ENCODE measurements around the gene RFTN2.
"Not testable (repeated sequence)": the region's sequence is repeated elsewhere in the genome, so short reads cannot be mapped to it uniquely, and the experiment has no call there.

The RFTN2 gene

GRCh38 chr2:197674060-197674459 lies 1.3 kb downstream of the RFTN2 start:
- no peak for DNase-seq (ENCODE audit: low read depth)

DNA sequence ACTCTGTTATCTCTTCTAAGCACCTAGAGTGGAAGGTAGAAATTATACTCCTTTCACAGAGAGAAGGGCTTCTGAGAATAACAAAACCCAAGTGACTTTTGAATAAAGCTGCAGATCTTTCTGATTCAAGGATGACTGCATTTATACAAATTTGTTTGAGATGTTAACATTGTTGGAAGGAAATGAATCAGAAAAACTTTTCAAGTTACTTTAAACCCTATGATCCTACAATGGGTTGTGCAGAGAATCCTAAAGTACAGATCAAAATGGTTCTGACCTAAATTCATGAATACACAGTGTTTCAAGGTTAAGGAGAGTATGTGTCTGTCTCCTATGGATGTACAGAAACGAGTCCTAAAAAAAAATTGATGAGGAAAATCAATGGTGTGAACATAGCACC lies 1.8 kb downstream of the RFTN2 start:
- DNase-seq (ENCODE audit: low read depth), result no peak

- DNase-seq (ENCODE audit: low read depth), result no peak
Measured at GRCh38 chr2:197673106-197673505, 2.3 kb downstream of the RFTN2 start.

DNA sequence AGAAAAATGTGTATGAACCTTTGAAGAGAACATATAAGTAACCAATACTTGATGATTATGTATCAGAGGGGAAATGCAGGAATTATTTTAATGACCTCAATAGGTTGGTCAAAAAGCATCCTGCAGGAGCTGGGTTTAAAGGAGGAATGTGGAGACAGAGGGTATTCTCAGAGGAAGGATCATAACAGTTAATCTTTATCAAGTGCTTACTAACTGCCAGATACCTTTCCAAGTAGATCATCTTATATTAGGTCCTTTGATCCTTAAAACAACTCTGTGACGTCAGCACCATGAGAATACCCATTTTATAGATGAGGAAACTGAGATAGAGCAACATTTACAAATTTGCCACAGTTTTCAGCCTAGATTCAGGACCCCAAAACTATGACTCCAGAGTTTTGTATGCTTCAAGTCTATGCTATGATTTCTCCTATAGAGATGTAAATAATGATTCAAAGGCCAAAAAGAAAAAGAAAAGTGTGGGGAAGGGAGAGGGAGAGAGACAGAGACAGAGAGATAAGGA lies 3.0 kb downstream of the RFTN2 start:
- DNase-seq (ENCODE audit: low read depth), result no peak

- DNase-seq (ENCODE audit: low read depth), result no peak
Measured at GRCh38 chr2:197669077-197669476, 6.3 kb downstream of the RFTN2 start.

- no peak for DNase-seq (ENCODE audit: low read depth)
Measured at GRCh38 chr2:197668296-197668695, 7.1 kb downstream of the RFTN2 start.

- DNase-seq (ENCODE audit: low read depth), result no peak
Measured at GRCh38 chr2:197666277-197666676, 9.1 kb downstream of the RFTN2 start.

GRCh38 chr2:197661626-197662025 lies 13.8 kb downstream of the RFTN2 start:
- no peak for DNase-seq (ENCODE audit: low read depth)

DNA sequence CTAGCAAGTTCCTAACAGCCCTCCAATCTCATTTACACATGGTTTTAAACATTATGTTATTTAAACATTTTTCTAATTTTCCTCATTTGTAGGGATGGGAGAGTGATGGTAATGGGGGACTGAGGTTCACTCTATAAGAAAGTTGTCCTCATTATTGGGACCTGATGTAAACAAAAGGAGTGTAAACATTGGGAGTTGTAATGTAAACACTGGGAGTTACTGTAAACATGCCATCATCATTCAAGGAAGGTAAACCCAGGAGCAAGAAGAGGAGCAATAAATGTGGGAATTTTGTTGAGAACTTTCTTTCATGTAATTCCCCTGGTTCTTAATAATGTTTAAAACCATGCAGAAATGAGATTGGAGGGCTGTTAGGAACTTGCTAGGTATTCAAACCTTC lies 17.8 kb downstream of the RFTN2 start:
- no peak for DNase-seq (ENCODE audit: low read depth)

GRCh38 chr2:197647961-197648690 lies 27.3 kb downstream of the RFTN2 start:
- no peak for DNase-seq (ENCODE audit: low read depth)

GRCh38 chr2:197641666-197642065 lies 33.7 kb downstream of the RFTN2 start:
- no peak for DNase-seq (ENCODE audit: low read depth)

DNA sequence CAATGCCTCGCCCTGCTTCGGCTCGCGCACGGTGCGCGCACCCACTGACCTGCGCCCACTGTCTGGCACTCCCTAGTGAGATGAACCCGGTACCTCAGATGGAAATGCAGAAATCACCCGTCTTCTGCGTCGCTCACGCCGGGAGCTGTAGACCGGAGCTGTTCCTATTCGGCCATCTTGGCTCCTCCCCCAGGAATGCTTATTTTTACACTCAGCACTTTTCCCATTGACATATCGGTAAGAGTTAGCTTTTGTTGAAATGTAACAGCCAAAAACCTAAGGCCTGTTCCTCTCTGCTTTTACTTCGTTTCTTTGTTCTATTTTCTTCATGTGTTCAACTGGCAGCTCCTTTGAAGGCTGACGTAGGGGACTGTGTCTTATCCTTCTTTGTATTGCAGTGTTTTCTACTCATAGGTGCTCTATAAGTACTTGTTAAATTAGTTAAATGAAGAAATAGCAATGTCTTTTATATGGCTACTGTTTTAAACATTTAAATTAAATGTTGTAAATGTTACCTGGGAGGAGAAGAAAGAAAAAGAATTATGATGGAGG lies 34.7 kb downstream of the RFTN2 start:
- DNase-seq (ENCODE audit: low read depth), result not testable (repeated sequence)

- DNase-seq (ENCODE audit: low read depth), result no peak
Measured at GRCh38 chr2:197633109-197633657, 42.2 kb downstream of the RFTN2 start.

- no peak for DNase-seq (ENCODE audit: low read depth)
Measured at GRCh38 chr2:197628043-197628500, 47.3 kb downstream of the RFTN2 start.

DNA sequence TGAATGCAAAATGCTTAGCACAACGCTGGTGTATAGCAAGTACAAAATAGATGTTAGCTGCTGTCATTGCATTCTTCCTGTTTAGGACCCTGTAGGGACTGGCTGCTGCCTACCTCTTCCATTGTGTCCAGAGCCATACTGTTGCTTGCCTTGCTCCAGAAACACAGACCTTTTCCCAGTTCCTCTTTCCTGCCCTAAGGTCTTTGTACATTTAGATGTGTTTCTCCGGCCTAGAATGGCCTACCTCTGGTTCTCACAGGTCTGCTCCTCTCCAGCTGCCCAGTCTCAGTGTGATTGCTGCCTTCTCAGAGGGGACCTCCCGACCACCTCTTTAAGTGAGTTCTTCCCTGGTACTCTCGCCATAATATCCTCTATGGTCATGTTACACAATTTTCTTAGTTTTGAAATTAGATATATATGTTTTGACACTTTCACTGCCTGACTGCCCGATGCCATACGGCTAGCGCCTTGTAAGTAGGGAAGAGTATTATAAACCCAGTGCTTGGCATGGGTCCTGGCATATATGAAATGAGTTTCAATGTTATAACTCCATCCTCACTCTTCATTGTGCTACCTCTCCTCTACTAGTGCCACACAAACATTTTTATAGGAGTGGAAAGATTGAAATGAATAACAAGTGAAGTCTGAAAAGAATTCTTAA lies 48.3 kb downstream of the RFTN2 start:
- no peak for DNase-seq (ENCODE audit: low read depth)

DNA sequence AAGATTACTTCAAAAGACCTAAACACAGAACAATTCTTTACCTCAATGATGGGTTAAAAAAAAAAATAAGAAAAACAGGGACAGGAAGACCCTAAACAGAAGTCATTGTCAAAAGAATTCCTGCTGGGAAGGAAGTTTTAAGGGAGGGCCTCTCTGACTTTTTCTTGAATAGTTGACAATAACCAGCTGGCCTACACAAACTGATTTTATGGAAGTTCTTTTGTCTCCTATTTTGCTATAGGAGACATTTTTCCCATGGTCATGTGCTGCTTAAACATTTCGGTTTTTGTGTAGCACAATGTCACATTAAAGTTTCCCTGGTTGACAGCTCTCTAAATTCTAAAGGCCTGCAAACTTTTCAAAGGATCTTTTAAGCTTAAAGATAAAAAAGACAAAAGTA lies 55.3 kb downstream of the RFTN2 start:
- DNase-seq (ENCODE audit: low read depth), result no peak

GRCh38 chr2:197615016-197615652 lies 60.3 kb downstream of the RFTN2 start:
- no peak for DNase-seq (ENCODE audit: low read depth)

DNA sequence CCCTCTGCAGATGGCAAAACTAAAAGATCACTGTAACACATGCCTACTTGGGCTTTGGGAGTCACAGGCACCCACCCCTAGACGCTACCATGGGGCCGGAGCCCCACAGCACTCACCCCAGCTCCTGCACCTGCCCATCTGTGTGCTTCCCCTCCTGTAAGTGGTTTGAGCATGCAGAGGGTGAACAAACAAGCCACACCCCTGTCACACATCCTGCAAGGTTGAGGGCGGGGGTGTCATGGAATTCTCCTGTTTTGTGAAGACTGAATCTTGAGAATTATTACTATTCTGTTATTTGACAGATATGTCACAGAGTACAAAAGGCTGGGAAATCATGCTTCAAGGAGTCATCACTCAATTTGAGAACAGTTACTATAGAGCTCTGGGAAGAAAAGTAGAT lies 60.9 kb downstream of the RFTN2 start:
- DNase-seq (ENCODE audit: low read depth), result no peak

GRCh38 chr2:197613509-197613987 lies 61.8 kb downstream of the RFTN2 start:
- DNase-seq (ENCODE audit: low read depth), result no peak

DNA sequence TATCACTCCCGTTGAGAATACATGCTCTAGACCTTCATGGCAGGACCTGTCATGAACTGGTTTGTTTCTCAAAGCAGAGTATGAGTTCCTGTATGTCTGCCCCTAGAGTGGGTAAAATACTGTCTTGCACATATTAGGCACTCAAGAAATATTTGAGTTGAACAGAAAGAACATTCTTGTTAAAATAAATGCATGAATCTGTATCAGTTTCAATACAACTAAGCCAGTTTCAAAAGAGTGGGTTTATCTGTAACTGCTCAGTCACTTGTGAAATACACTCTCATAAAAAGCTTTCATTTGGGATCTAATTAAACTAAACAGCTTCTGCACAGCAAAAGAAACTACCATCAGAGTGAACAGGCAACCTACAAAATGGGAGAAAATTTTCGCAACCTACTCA lies 69.2 kb downstream of the RFTN2 start:
- no peak for DNase-seq (ENCODE audit: low read depth)

DNA sequence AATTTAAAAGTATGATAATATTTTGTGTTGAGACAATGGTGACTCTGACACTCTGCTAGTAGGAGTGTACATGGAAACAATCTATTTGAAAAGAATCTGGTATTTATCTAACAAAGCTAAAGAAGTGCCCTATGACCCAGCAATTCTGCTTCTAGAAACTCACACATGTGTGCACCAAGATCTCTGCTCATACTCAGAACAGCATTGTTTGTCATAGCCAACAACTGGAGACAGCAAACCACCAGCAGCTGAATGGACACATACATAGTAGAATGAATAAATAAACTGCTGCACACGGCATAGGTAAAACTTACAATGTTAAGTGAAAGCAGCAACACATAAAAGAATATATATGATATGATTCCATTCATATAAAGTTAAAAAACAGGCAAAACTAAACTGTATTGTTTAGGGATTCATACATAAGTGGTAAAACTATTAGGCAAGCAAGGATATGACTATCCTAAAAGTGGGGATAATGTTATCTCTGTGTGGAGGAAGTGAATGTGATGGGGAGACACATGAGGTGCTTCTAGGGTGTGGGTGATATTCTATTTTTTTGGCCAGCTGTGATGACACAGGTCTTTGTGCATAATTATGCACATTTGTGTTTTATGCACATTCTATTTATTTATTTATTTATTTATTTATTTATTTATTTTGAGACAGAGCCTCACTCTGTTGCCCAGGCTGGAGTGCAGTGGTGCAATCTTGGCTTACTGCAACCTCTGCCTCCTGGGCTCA lies 71.1 kb downstream of the RFTN2 start:
- no peak for DNase-seq (ENCODE audit: low read depth)

DNA sequence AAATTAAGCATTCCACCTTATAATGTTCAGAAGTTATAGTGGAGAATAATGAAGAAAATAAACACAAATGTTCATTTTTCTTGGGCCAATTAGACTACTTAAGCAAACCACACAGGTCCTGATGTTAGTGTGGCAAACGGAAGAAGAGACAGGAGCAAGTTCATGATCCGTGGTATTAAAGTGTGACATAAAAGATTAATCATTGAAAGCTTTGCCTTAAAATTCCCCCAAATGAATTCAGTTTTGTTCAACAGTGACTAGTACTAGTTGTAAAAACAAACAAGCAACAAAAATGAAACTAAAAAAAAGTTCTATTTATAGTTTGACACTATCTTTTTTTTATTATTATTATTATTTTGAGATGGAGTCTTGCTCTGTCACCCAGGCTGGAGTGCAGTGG lies 73.7 kb downstream of the RFTN2 start:
- DNase-seq (ENCODE audit: low read depth), result no peak

Measured in T-helper 22 cell (primary cell).